Muscle of arm (tissue), 12 donors: Measurements from ENCODE around the gene HTRA1. TPM values are rescaled to one million over a fixed set of nuclear protein-coding genes. Genes with fewer than 3 reads are reported as not detected.

Source experiments
- DNase-seq: peaks from one replicate; pipeline ENCODE4 v3.0.0-alpha.2; 2013
- polyA plus RNA-seq, 12 donors: library from polyadenylated mRNA; unstranded; fragments of 120-200 nt; gene quantifications; one replicate each; pipeline ENCODE4 v1.2.1, GENCODE V29; 2013; ENCODE audit not compliant: insufficient read length in 12 of 12

Gene HTRA1
- polyA plus RNA-seq, 12 donors: 44.0 to 213 (median 104) TPM; not detected in 1

- no peak for DNase-seq
These were observed 51.7 kb downstream of the HTRA1 start for GRCh38 chr10:122513053-122513452.

GRCh38 chr10:122514045-122514840, 52.9 kb downstream of the HTRA1 start:
- DNase-seq: no peak

GRCh38 chr10:122515022-122515424, 53.7 kb downstream of the HTRA1 start:
- DNase-seq: no peak

GRCh38 chr10:122515588-122516231, 54.4 kb downstream of the HTRA1 start:
- no peak for DNase-seq

- DNase-seq: no peak
These were observed 55.4 kb downstream of the HTRA1 start for GRCh38 chr10:122516734-122517133.

GRCh38 chr10:122519144-122519543, 57.8 kb downstream of the HTRA1 start:
- no peak for DNase-seq

- DNase-seq: no peak
These were observed 58.5 kb downstream of the HTRA1 start for GRCh38 chr10:122519873-122520272.

GRCh38 chr10:122521011-122521410, 59.7 kb downstream of the HTRA1 start:
- no peak for DNase-seq

GRCh38 chr10:122524811-122525210, 63.5 kb downstream of the HTRA1 start:
- DNase-seq: no peak

- DNase-seq: no peak
These were observed 64.4 kb downstream of the HTRA1 start for GRCh38 chr10:122525788-122526187.

- DNase-seq: no peak
These were observed 65.5 kb downstream of the HTRA1 start for GRCh38 chr10:122526892-122527291.

GRCh38 chr10:122530177-122530576, 68.8 kb downstream of the HTRA1 start:
- no peak for DNase-seq

GRCh38 chr10:122531261-122531660, 69.9 kb downstream of the HTRA1 start:
- DNase-seq: no peak

GRCh38 chr10:122531939-122532338, 70.6 kb downstream of the HTRA1 start:
- DNase-seq: no peak

GRCh38 chr10:122532601-122533296, 71.4 kb downstream of the HTRA1 start:
- no peak for DNase-seq

- DNase-seq: no peak
These were observed 76.2 kb downstream of the HTRA1 start for GRCh38 chr10:122537545-122537944.

- no peak for DNase-seq
These were observed 80.2 kb downstream of the HTRA1 start for GRCh38 chr10:122541541-122542002.

- no peak for DNase-seq
These were observed 82.5 kb downstream of the HTRA1 start for GRCh38 chr10:122543676-122544445.

- DNase-seq: no peak
These were observed 83.1 kb downstream of the HTRA1 start for GRCh38 chr10:122544493-122544892.

GRCh38 chr10:122546242-122546641, 84.9 kb downstream of the HTRA1 start:
- DNase-seq: no peak

- no peak for DNase-seq
These were observed 87.2 kb downstream of the HTRA1 start for GRCh38 chr10:122548407-122549085.
